ENCODE data around the gene SIGLEC6. TPM values are rescaled to one million over a fixed set of nuclear protein-coding genes. Genes with fewer than 3 reads are reported as not detected.

The SIGLEC6 gene
- total RNA-seq, 1 experiment from 2014 or later, result 0.31 TPM

DNA sequence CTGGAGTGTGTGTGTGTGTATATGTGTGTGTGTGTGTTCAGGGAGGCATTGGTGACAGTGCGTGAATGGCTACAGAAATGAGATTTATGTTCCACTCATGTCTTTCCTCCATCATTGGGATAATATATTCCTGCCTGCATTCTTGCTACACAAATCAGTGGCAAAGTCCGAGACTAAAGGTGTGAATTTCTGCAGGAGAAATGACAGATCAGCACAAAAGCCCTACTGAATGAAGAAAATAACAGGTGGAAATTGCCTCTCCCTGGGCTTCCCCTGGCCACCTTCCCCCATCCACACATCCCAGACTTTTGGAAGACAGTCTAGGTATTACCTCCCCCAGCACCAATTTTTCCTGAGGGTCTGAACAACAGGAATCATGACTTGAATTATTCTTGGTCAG is 10.1 kb downstream of the SIGLEC6 start:
- H3K23me2 ChIP-seq (ENCODE audit: insufficient read length, low read depth, low read length, poor library complexity, severe bottlenecking), result no peaks in the 10 kb centered on the region
- H3K23ac ChIP-seq (ENCODE audit: insufficient read length, low read depth, low read length), result no peak overlapping the region
- H3K79me2 ChIP-seq (ENCODE audit: insufficient read depth, low read length), result no peaks in the 10 kb centered on the region
- TF ChIP-seq, protein P1, sequence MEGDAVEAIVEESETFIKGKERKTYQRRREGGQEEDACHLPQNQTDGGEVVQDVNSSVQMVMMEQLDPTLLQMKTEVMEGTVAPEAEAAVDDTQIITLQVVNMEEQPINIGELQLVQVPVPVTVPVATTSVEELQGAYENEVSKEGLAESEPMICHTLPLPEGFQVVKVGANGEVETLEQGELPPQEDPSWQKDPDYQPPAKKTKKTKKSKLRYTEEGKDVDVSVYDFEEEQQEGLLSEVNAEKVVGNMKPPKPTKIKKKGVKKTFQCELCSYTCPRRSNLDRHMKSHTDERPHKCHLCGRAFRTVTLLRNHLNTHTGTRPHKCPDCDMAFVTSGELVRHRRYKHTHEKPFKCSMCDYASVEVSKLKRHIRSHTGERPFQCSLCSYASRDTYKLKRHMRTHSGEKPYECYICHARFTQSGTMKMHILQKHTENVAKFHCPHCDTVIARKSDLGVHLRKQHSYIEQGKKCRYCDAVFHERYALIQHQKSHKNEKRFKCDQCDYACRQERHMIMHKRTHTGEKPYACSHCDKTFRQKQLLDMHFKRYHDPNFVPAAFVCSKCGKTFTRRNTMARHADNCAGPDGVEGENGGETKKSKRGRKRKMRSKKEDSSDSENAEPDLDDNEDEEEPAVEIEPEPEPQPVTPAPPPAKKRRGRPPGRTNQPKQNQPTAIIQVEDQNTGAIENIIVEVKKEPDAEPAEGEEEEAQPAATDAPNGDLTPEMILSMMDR (conservative IDR thresholded peaks at IDR 0.05), result no peak
- DNase-seq, result no peak
- H3K79me1 ChIP-seq (ENCODE audit: insufficient read depth, low read depth, low read length, poor library complexity, severe bottlenecking), result no peaks in the 10 kb centered on the region
- H3K4me1 Mint-ChIP-seq, result no peaks in the 10 kb centered on the region
- no peak overlapping the region for H4K5ac ChIP-seq (ENCODE audit: insufficient read length, low read depth, low read length)
- peaks cover 0 to 4% (median 2%) of the 10 kb centered on the region in 3 experiments; a peak in 1 of 7 replicates for H3K36me3 Mint-ChIP-seq (ENCODE audit: insufficient read depth in 1 of 3, low read depth in 3 of 3)
- H3K18ac ChIP-seq (ENCODE audit: insufficient read length, low read depth, low read length), result no peak overlapping the region
- no peaks in the 10 kb centered on the region for H3K27me3 ChIP-seq (ENCODE audit: insufficient read depth, low read length)
- no peak overlapping the region for H3K4ac ChIP-seq (ENCODE audit: low read depth, low read length)
- no peak overlapping the region for H3K14ac ChIP-seq (ENCODE audit: insufficient read depth, low read length)
- H3K27me3 Mint-ChIP-seq (ENCODE audit: low read depth), result peaks cover 21% of the 10 kb centered on the region
- no peak overlapping the region for H3K27ac Mint-ChIP-seq
- H3K9me3 Mint-ChIP-seq, result peaks cover 50 to 88% of the 10 kb centered on the region in 2 experiments
- H2AFZ ChIP-seq (ENCODE audit: low read length), result no peak overlapping the region
- no peaks in the 10 kb centered on the region for H4K20me1 ChIP-seq (ENCODE audit: control insufficient read depth, insufficient read depth, insufficient read length)
- H3K9me3 ChIP-seq (ENCODE audit: control insufficient read depth, low read depth, low read length), result no peaks in the 10 kb centered on the region
- no peak overlapping the region for H3K56ac ChIP-seq (ENCODE audit: insufficient read length, low read depth, low read length)
- H2BK12ac ChIP-seq (ENCODE audit: insufficient read length, low read depth, low read length), result no peak overlapping the region
- no peak overlapping the region for H4K8ac ChIP-seq (replicated peaks; ENCODE audit: insufficient read length, low read depth, low read length)
- H3K27ac ChIP-seq (ENCODE audit: insufficient read length, low read depth, low read length), result no peak overlapping the region
- H4K91ac ChIP-seq (ENCODE audit: insufficient read length, low read depth, low read length), result no peak overlapping the region
- H3K4me2 ChIP-seq (ENCODE audit: insufficient read depth, insufficient read length, low read length), result no peak overlapping the region
- no peak overlapping the region for H3K9ac ChIP-seq (ENCODE audit: extremely low read depth, insufficient read length, low read length)
- no peak overlapping the region for H2BK20ac ChIP-seq (ENCODE audit: low read depth, low read length, poor library complexity, severe bottlenecking)
- no peak overlapping the region for H2BK5ac ChIP-seq (ENCODE audit: insufficient read length, low read length)
- H3T11ph ChIP-seq (ENCODE audit: low read length), result no peak overlapping the region
- WGBS (ENCODE audit: extremely low coverage, insufficient read length, low lambda C conversion rate), result no CpG with 5 or more reads among the region's 2 CpGs
- H3K4me1 ChIP-seq (ENCODE audit: insufficient read depth, low read length), result no peaks in the 10 kb centered on the region
- no peak overlapping the region for H2BK120ac ChIP-seq (ENCODE audit: low read depth, low read length, poor library complexity, severe bottlenecking)
- no peak overlapping the region for H2BK15ac ChIP-seq (ENCODE audit: low read depth, low read length)
- H2AK5ac ChIP-seq (ENCODE audit: insufficient read length, low read length), result no peak overlapping the region
- no peak overlapping the region for H3K4me3 Mint-ChIP-seq

Data from H9 (cell line).